HS-27A (cell line): ENCODE results near the gene VPS26B.
"Not testable (repeated sequence)": the region's sequence is repeated elsewhere in the genome, so short reads cannot be mapped to it uniquely, and the experiment has no call there.

Source experiments
- DNase-seq: peaks from one replicate; pipeline ENCODE4 v3.0.0-alpha.2; 2012; ENCODE audit warnings: low read depth, missing footprints

VPS26B gene

DNA sequence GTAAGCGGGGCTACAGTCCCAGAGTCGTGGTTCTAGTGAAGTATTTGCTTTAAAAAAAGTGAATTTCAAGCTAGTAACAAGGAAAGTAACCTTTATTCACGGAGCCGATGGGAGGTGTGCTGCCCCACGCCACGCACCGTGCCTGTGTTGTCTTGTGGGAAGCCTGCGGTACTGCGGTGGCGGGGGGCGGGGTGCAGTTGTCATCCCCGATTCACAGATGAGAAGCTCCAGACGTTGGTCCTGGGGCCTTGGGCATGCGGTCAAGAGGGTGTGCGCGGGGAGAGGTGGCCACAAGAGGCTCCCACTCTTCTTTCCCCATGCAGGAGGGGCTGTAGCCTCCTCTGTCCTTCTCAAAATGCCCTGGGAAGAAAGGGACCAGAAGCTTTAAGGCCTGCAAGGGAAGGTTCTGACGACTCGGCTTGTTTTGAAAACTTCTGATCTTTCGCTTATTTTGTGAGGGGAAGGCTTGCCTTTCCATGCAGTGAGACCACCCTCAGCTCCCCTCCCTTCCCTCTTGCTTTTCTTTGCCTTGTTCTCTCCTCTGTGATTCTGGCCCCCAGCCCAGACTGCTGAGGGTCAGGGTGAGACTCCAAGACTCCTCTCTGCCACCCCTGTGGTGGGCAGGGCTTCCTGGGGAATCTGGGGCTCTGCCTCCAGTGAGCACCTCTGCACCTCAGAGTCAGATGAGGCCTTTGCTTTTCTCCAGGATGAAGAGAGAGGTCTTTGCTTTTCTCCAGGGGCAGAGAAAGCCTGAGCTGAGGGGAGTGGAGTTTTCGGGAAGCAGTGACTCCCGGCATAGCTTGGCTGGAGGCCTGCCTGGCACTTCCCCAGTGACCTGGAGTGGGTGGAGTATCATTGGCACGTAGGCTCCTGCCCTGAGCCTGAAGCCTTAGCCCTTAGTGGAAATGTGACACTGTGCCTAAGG lies 57.9 kb downstream of the VPS26B start:
- no peak for DNase-seq

DNA sequence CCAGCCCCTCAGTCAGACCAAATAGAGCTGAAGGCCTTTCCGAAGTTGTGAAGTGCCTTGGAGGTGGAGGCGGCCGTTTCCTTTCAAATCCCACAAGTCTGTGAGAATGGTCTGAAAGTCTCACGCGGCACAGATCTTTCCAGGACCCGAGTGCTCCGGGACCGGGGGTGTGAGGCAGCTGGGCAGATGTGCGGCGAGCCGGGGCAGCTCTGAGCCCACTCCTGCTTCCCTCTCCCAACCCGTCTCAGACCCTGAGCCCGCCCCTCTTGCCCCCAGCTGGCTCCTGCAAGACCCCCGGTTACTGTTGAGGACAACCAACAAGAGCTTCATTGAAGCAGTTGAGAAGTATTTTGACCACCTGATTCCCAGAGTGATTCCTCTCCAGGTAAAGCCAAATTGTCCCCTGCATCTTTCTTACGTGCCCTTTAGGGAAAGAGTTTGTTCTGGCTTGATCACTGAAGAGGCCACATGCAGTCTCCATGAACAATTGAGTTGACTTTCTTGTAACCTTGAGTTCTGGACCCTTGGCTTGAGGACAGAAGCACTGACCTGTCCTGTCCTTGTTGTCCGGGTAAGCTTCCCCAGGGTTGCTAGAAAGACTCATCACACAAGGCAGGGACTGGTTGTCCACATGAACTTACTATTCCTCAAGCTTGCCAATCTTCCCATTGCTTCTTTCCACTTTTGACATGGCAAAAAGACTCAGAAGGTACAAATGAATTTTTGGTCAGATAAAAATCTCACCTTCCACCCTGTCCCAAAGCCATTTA lies 59.2 kb downstream of the VPS26B start:
- no peak for DNase-seq

DNA sequence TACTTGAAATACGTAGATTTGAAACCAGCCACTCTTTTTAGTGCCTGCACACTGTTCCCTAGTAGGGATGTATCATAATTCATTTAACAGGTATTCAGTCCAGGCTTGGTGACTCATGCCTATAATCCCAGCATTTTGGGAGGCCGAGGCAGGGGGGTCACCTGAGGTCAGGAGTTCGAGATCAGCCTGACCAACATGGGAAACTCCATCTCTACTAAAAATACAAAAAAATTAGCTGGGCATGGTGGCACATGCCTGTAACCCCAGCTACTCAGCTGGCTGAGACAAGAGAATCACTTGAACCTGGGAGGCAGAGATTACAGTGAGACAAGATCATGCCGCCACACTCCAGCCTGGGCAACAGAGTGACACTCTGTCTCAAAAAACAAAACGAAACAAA lies 59.9 kb downstream of the VPS26B start:
- not testable (repeated sequence) for DNase-seq

DNA sequence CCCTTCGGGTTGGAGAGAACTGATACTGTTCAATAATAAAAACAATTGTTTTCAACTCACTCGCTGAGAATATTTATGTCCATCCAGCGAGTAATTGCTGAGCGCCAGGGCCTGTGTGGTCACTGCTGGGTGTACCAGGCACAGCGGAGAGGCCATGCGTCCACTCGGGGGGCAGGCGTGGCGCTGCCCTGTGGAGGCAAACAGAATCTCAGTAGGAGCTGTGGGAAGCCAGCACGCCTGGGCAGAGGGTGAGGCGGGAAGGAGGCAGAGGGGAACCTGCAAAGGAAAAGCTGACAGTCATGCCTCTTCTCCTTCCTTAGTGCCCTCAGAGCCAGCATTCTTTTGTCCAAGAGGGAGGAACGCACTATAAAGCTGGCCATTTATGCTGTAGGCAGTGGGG lies 63.1 kb downstream of the VPS26B start:
- no peak for DNase-seq

DNA sequence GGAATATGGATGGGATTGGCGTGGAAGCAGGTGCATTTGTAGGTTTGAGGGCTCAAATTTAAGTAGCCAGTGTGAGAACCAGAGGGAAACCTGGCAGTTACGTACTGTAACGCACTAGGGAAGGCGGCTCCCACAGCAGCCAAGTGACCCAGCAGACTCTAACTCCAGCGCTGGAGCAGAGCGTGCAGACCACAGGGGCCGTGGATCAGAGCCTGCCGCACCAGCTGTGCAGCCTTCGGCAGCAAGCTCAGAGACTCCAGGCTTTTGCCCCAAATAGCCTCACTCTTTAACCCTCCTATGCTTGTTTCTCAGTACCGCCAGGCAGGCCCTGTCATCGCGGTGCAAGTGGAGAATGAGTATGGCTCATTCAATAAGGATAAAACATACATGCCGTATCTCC lies 64.0 kb downstream of the VPS26B start:
- no peak for DNase-seq

DNA sequence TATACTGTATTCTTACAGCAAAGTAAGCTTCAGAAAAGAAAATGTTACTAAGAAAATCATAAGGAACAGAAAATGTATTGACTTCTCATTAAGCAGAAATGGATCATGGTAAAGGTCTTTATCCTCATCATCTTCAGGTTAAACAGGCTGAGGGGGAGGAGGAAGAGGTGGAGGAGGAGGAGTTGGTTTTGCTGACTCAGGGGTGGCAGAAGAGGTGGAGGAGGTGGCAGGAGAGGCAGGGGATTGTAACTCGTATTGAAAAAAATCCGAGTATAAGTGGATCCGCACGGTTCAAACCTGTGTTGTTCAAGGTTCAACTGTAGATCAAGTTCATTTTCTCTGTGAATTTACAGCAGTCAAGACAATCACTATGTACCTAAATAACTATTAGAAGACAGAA lies 64.7 kb downstream of the VPS26B start:
- no peak for DNase-seq

DNA sequence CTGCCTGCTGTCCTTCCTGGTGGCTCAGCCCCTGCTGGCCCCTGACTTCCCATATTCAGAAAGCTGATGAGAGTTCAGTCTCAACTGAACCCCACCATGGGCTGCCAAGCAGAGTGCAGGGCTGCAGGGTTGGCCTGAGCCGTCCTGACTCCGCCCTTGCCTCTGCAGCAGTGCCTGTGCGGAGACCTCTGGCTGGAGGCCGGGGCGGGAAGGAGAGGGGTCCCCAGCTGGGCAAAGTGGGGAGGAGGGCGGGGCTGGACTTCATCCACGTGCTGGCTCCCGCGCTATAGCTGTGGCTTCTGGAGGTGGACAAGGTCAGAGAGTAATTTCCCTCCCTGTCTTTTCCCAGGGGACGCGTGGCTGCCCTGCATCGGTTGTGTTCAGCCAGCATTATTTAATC lies 65.3 kb downstream of the VPS26B start:
- DNase-seq, result no peak

DNA sequence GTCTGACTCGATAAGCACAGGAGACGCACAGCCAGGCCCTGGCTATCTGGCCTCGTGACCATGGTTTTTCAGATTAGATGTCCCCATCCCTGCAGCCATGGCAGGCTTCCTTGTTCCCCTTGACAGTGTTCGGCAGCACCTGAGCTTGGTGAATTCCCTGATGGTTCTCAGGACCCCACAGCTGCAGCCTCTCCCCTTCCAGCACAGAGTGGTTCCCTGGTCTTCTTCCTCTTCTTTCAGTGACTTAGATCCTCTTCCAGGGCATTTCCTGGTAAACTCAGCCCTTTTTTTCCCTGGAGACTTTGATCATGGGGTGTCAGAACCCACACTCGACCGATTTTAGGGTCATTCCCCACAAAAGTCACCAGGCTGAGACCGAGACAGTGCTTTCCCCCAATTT lies 66.2 kb downstream of the VPS26B start:
- DNase-seq, result no peak

DNA sequence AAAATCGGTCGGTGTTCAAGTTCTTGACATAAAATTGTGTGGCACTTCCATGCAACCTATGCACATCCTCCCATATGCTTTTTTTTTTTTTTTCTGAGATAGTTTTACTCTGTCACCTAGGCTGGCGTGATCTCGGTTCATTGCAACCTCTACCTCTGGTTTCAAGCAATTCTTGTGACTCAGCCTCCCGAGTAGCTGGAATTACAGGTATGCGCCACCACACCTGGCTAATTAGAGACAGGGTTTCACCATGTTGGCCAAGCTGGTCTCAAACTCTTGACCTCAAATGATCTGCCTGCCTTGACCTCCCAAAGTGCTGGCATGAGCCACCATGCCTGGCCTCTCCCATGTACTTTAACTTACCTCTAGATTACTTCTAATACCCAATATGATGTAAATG lies 66.7 kb downstream of the VPS26B start:
- DNase-seq, result no peak

DNA sequence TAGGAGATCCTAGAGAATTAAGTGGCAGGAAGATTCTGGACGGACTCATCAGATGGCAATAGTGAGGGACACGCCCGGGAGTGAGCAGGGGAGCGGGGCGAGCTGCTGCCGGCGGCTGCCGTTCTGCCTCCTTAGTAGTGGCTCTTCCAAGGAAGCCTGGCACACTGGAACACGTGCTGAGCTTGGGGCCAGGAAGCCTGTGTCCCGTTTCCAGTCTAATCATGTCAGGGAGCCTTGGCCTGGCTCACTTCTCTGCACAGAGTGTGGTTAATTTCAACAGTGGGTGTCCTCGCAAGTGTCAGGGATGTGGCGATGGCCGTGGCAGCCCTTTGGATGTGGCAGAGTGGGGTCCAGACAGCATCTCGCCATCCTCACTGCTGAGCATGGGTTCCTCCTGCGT lies 68.2 kb downstream of the VPS26B start:
- no peak for DNase-seq

DNA sequence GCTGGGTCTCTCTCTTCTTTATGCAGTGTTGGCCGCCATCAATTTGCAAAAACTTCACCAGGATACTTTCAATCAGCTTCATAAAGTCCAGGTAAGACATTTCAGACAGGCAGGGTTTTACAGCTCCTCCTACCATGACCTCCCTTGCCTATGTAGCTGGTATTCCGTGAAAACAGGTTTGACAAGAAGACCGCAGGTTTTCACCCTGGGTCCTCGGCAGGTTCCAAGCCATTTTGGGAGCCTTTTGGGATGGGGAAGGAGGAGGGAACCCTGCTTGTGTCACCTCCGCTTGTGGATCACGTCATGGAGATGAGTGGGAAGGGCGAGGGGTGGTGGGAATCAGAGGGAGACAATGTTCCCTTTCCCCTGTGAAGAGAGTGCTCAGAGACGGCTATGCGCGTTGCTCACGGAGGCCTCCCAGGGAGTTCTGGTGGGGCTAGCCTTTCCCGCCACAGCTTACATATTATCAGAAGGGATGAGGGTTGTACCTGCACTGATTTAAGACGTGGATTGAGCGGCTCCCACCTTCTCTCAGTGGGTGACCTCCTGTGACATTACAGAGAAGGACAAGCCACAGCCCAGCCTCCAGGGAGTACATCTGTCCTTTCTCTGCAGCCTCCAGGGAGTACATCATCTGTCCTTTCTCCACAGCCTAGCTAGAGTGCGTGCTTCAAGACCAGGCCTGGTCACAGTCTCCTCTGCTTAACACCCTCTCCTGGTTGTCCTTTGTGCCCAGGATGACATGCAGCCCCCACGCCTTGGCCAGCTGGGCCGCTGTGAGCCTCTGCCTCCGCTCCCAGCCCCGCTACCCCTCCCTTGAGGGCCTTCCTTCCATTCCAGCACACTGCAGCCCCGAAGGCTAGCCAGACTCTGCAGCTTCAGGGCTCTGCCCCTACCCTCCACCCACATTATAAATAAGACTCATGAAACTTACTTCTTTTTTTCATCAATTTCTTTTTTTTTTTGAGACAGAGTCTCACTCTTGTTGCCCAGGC lies 68.9 kb downstream of the VPS26B start:
- no peak for DNase-seq

DNA sequence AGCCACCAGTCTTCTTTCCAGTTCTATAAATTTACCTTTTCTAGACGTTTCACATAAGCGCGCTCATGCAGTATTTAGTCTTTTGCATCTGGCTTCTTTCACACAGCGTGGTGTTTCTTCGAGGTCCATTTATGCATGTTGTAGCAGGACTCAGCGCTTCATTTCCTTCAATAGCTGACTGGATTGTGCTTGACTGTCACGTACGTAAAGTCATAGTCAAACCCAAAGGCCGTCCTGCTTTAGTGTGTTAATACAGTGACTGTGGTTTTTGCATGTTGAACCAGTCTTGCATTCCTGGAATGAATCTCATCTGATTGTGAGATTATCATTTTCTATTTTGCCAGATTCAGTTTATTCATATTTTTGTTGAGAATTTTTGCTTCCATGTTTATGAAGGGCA lies 70.2 kb downstream of the VPS26B start:
- no peak for DNase-seq
